ENCODE data around the gene MAGEB3.

Gene MAGEB3

GRCh38 chrX:30280428-30280827 is 50.0 kb downstream of the MAGEB3 start:
- H3K9ac ChIP-seq (ENCODE audit: low read length) = no peak overlapping the region
- no peaks in the 10 kb centered on the region for H3K9me3 ChIP-seq (ENCODE audit: low read length)
- no peaks in the 10 kb centered on the region for H3K4me1 ChIP-seq (ENCODE audit: insufficient read depth, low read length)
- no peaks in the 10 kb centered on the region for H3K27me3 ChIP-seq (ENCODE audit: control insufficient read depth in 1 of 2, insufficient read depth in 2 of 2, low read length in 2 of 2)
- no peak overlapping the region for H3K27ac ChIP-seq (ENCODE audit: low read depth, low read length)
- H3K4me3 ChIP-seq (ENCODE audit: low read depth in 1 of 2, low read length in 2 of 2) = no peak overlapping the region
- no peaks in the 10 kb centered on the region for H3K36me3 ChIP-seq (ENCODE audit: insufficient read depth, low read length)

GRCh38 chrX:30282527-30282926 is 52.1 kb downstream of the MAGEB3 start:
- Histone ChIP-seq H3K27me3 (ENCODE audit: control insufficient read depth in 1 of 2, insufficient read depth in 2 of 2, low read length in 2 of 2) (no peaks in the 10 kb centered on the region), H3K36me3 (ENCODE audit: insufficient read depth, low read length) (no peaks in the 10 kb centered on the region), H3K4me1 (ENCODE audit: insufficient read depth, low read length) (no peaks in the 10 kb centered on the region), H3K27ac (ENCODE audit: low read depth, low read length) (no peak overlapping the region), H3K4me3 (ENCODE audit: low read depth in 1 of 2, low read length in 2 of 2) (no peak overlapping the region), H3K9me3 (ENCODE audit: low read length) (no peaks in the 10 kb centered on the region), H3K9ac (ENCODE audit: low read length) (no peak overlapping the region)

- Histone ChIP-seq H3K9me3 (ENCODE audit: low read length) (no peaks in the 10 kb centered on the region), H3K36me3 (ENCODE audit: insufficient read depth, low read length) (no peaks in the 10 kb centered on the region), H3K4me1 (ENCODE audit: insufficient read depth, low read length) (no peaks in the 10 kb centered on the region), H3K9ac (ENCODE audit: low read length) (no peak overlapping the region), H3K4me3 (ENCODE audit: low read depth in 1 of 2, low read length in 2 of 2) (no peak overlapping the region), H3K27me3 (ENCODE audit: control insufficient read depth in 1 of 2, insufficient read depth in 2 of 2, low read length in 2 of 2) (no peaks in the 10 kb centered on the region), H3K27ac (ENCODE audit: low read depth, low read length) (no peak overlapping the region)
Measured at GRCh38 chrX:30283456-30284200, 53.2 kb downstream of the MAGEB3 start.
